Retinal pigment epithelial cell (primary cell): ENCODE measurements around the gene INTS7.

Experiments used
- DNase-seq: peaks from one replicate; pipeline ENCODE4 v3.0.0-alpha.2; 2010; ENCODE audit warnings: low read depth
- H3K4me3 ChIP-seq: 2 replicates; pipeline ENCODE4 v1.5.1; 2011; ENCODE audit warnings: mild to moderate bottlenecking, low read length, control low read depth, moderate library complexity
- TF ChIP-seq, protein P1 (sequence below): conservative IDR thresholded peaks from 2 replicates; pipeline ENCODE4 v1.5.1; 2011; ENCODE audit warnings: low read depth, low read length, control low read depth, inconsistent platforms

The INTS7 gene

DNA sequence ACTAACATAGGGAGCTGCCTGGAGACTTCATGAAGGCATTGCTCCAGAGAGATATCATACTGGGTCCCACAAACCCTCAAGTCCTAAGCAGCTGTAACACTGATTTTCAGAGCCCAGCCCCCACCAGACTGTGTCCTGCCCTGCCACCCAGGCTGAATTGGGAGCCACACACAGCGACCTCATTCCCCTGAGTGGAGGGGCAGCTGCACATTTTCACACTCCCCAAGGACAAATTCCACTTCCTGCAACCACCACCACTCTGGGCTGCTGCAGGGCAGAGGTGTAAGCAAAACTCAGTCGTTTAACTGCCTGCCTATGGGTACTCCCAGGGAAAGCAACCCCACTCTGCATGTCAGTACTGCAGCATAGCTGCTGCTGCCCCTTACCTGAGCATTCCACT, 20.0 kb upstream of the INTS7 start:
- DNase-seq, result no peak
- TF ChIP-seq, protein P1, sequence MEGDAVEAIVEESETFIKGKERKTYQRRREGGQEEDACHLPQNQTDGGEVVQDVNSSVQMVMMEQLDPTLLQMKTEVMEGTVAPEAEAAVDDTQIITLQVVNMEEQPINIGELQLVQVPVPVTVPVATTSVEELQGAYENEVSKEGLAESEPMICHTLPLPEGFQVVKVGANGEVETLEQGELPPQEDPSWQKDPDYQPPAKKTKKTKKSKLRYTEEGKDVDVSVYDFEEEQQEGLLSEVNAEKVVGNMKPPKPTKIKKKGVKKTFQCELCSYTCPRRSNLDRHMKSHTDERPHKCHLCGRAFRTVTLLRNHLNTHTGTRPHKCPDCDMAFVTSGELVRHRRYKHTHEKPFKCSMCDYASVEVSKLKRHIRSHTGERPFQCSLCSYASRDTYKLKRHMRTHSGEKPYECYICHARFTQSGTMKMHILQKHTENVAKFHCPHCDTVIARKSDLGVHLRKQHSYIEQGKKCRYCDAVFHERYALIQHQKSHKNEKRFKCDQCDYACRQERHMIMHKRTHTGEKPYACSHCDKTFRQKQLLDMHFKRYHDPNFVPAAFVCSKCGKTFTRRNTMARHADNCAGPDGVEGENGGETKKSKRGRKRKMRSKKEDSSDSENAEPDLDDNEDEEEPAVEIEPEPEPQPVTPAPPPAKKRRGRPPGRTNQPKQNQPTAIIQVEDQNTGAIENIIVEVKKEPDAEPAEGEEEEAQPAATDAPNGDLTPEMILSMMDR, result no peak
- H3K4me3 ChIP-seq, result no peak overlapping the region

- TF ChIP-seq, protein P1, result no peak
- no peak for DNase-seq
These were observed 18.6 kb upstream of the INTS7 start for GRCh38 chr1:212053993-212054392.

DNA sequence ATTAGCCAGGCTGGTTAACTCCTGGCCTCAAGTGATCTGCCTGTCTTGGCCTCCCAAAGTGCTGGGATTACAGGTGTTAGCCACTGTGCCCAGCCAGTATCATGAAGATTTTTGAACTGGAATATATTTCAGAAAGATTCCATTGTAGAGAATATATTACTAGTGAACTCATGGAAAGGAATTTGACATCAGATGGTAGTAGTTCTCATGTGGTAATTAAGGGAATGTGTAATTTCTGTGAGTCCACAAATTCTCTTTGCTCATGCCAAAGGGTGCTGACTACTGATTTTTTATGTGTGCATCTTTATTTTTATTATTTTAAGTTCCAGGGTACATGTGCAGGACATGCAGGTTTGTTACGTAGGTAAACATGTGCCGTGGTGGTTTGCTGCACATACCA, 10.6 kb upstream of the INTS7 start:
- no peak for DNase-seq
- H3K4me3 ChIP-seq, result no peak overlapping the region
- TF ChIP-seq, protein P1, result no peak

More at GRCh38 chr1:212053993-212054392, 18.6 kb upstream of the INTS7 start:
- H3K4me3 ChIP-seq, result no peak overlapping the region

GRCh38 chr1:212044851-212045250, 9.5 kb upstream of the INTS7 start:
- no peak overlapping the region for H3K4me3 ChIP-seq
- no peak for DNase-seq
- TF ChIP-seq, protein P1, result no peak

DNA sequence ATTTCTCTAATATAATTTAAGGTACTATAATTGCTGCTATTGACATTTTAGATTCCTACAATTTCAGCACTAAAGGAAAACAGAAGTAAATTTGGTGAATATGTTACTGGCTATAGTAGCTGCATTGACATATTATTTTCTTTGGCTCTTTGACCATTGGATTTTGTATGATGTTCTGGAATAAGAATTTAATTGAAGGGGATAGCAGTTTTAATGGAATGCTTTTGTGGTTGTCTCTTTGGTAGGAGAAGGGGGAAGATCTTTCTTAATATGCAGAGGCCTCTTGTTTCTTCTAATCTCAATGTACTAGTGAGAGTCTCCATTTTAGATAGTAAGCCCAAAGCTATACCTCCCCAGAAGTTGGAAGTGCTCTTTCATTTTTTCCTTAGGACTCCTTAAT, 7.1 kb upstream of the INTS7 start:
- H3K4me3 ChIP-seq, result no peak overlapping the region
- TF ChIP-seq, protein P1, result no peak
- no peak for DNase-seq

DNA sequence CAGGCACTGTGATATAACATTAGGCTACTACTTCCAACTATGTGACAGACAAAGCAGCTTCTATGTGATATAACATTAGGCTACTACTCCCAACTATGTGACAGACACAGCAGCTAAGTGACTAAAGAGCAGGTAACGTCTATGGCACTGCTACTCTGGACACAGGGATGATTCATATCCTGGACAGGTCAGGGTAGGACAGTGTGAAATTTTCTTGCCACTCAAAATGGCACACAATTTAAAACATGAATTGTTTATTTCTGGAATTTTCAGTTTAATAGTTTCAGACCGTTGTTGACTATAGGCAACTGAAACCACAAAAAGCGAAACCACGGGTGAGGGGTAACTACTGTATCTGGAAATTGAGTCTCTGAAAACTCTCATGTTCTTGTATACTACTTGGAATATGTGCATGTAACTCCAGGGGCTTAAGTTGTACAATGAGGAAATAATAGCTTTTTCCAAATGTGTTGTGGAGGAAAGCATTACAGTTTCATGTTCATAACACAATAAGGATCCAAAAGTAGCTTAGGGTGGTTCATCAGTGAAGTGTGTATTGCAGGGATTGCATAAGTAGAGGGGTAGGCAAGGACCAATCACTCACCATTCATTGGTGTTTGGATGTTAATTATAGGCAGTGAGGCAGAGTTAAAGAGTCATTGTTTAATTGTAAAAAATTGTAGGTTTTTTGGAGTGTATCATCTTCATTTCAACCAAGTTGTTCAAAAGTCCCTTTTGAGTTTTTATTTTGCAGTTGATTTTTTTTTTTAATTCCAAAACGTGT, 5.5 kb upstream of the INTS7 start:
- TF ChIP-seq, protein P1, result no peak
- H3K4me3 ChIP-seq, result no peak overlapping the region
- no peak for DNase-seq

- TF ChIP-seq, protein P1, result no peak
- H3K4me3 ChIP-seq, result no peak overlapping the region
- no peak for DNase-seq
These were observed 4.3 kb upstream of the INTS7 start for GRCh38 chr1:212039622-212040021.
